Ramos (cell line): Measurements from ENCODE around the gene DACH1.
"Not testable (repeated sequence)": the region's sequence is repeated elsewhere in the genome, so short reads cannot be mapped to it uniquely, and the experiment has no call there.

Source experiments
- in situ Hi-C: fragments of 300-500 bp; cut with MboI; formaldehyde crosslinking; loops from one replicate; pipeline ENCODE4 v1.14.3; 2022; ENCODE audit warnings: low sequenced_read_pairs; ENCODE audit not compliant: unreplicated experiment

The DACH1 gene

DNA sequence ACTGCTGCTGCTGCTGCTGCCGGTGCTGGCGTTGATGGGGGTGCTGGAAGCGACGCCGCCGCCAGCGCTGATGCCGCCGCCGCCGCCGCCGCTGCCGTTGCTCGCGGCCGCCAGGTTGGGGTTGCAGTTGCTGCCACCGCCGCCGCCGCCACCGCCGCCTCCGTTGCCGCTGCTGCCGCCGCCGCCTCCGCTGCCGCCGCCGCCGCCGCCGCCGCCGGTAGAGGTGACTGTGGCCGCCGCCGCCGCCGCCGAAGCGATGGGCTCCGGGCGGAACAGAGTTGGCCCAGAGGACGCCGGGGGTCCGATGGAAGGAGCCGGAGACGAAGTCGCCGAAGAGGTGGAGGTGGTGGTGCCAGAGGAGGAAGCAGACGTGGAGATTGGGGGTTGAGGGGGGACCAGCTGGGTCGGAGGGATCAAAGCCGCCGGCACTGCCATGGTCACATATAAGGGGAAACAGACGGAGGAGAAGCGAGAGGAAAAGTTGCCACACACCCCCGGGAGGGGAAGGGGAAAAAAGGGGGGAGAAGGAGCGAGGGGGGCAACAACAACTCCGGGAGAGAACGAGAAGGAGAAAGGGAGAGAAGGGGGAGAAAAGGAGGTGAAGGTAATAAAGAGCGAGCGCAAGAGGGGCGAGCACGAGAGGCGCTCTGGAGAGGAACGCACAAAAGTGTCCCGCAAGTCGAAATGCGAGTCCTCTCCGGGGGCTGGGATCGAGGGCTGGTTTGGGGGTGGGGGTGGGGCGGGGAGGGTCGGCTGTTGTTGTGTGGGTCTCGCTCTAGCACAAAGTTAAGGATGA lies 471 bp downstream of the DACH1 start:
- in situ Hi-C loops, result no loop called here

DNA sequence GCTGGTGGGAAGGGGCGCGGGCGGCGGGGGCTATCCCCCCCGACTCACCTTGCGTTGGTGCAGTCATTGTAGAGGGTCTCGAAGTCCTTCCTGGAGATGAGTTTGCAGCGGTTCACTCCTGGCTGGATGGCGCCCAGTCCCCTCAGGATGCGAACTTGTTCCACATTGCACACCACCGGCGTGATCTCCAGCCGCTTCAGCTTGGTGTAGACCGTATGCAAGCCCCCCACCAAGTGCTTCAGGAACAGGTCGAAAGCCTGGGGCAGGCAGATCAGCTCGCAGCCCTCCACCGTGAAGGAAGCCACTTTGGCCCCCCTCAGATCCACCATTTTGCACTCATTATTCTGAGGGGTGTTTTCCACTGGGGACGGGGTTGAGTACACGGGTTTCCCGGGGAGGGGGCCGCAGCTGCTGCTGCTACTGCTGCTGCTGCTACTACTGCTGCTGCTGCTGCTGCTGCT lies 1.1 kb downstream of the DACH1 start:
- in situ Hi-C loops, result no loop called here

DNA sequence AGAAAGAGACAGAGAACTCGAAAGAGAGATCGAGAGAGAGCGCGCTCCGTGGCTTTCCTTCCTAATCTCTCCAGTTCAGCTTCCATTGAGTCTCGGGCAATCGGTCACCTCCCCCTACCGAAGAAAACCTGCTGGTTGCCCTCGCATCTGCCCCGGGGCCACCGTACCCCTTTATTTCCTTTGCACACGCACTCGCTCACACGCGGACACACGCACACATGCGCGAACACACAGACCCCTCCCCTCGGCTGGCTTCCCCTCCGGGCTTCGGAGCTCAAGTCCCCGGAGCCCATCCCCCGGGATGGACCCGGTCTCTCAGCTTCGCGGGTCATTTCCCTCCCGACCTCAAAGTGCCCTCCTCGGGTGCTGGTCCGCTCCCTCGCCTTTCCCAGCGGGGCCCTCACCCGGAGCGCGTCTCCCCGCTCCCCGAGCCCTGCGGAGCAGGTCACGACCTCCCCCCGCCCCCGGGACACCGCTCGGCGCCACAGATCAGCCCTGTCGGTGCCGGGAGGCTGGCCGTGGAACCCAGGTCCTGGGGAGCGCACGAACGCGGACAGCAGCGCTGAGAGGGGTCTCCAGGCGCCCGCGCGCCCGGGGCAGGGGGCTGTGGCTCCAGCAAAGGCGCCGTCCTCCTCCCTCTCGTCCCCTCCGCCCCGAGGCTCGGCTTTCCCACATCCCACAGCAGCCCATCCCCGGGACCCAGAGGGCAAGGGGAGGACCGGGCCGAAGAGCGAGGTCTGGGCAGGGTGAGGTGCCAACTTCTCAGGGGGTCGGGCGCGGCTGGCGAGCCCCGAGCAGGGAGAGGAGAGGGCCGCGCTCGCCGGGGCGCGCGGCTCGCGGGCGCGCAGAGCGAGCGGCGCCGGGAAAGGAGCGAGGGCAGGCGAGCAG lies 1.8 kb downstream of the DACH1 start:
- in situ Hi-C loops, result no loop called here

DNA sequence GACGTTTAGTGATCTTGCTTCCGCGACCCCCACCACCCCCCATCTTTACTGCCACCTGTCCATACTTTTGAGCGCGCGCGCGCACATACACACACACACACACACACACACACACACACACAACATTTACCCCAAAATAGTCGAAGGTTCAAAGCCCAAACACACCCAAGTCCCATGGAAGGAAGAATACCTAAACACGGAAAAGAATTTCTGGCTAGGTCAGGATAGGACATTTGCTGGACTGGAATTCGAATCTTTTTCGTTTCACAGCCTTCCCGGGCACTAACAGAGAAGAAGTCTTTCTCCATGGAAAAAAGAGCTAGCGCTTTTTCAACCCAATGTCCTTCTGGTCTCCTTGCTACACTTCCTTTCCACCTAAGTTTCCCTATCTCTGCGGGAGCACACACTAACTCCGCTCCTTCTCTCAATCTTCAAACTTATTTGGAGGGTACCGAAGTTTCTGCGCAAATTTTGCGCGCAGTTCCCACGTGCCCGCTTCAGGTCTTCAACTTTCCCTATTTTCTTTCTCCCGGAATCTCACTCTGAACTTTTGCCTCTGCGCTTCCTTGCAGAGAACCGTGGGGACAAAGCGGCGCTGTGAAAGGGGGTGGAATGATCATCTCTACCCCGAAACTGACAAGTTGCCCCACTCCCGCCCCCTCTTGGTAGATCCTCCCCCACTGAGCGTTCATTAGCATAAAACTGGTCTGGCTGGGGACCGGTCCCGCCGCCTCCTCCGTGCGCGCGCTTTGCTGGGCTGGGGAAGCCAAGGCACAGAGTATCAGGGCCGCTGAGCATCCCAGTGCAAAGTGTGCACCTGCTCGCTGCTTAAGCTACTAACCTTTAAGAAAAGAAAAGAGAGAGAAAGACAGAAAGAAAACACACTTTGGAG lies 2.7 kb downstream of the DACH1 start:
- in situ Hi-C loops, result no loop called here

DNA sequence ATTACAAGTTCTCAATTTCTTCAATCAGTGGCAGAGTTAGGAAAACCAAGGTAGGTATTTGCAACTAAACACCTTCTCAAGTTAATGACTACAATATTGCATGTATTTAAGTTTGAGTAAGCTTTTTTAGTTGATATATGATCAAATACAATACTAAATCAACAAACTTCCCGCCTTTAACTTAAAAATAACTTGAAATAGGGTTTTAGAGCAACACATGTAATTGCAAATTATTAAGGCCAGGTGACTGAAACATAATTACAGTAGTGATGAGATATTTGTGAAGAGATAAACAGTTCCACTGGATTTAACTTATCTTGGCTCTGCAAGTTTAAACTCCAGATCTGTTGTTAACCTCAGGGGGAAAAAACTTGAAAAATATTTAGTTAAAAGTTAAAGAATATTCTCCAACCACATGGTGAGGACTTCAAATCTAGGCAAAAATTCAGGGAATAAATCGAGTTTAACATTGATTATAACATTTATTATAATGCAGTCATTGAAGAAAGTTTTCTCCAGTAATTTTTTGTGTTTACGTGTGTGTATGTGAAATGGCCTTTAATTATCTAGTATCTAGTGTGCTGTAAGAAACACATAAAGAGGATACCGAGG lies 3.6 kb downstream of the DACH1 start:
- in situ Hi-C loops, result no loop called here

DNA sequence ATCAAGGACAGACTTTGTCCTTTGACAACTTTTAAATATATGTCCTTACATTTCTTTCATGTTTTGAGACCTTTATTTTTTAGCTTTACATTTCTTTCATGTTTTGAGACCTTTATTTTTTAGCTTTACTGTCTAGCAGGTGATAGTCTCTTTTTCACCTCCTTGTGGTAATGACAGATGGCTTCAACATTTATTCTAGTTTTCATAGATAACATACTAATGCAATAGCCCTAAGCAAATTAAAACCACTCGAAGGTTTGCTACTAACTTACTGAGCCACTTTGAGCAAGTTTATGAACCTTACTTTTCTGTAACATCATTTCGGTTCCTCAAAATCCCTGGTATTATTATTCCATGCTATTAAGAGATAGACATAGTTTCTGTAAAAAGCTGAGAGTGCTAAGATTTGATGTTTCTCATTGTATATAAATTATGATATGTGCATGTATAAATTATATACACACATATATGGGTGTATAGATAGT lies 4.5 kb downstream of the DACH1 start:
- in situ Hi-C loops, result no loop called here

DNA sequence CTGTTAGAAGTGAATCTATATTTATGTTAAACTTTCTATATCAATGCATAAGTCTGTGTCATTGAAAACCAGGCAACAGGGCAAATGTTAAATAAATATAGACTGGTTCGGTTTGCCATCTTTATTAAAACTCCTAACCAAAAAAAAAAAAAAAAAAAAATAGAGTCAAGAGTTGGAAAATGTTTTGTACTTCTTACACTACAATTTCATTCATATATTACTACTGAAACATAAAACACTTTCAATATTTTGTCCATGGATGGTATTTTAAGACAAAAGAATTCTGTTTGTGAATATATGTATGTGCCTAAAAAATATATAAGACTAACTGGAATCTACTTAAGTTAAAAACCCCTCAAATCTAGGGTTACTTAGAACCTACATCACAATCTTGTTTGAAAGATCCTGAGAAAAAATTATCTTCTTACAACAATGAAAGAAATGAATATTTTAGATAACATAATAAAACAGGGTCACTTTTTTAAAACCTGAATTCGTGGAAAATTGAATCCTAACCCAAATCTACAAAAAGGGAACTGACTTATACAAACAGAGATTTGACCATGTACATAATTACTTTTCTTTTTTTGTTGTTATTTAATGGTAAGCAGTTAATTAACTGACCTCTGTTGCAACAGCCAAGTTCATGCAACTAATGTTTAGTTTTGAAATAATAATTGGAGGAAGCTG lies 5.1 kb downstream of the DACH1 start:
- in situ Hi-C loops, result no loop called here

DNA sequence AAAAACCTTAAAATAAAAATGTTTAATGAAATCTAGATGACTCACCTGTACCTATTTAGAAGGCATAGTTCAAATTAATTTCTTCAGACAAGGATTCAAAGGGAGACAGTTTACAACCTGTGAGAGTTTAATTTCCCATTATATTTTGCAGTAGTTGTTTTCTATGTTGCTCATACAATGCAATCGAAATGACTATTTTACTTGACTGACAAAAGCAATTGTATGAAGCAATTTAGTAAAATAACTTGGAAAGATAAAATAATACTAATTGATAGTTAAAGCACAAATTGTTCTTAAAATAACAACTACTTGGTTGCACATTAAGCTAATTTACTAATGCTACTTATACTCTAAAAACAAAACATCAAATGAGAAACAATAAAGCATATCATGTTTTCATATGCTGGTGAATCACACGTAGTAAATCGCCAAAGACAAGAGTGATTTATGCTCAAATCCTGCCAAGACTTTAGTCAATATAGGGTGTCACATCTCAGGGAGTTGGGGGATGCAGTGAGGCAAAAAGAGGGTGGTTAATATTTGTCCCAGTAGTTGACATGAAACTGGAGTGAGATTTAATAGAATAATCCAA lies 6.4 kb downstream of the DACH1 start:
- in situ Hi-C loops, result no loop called here

DNA sequence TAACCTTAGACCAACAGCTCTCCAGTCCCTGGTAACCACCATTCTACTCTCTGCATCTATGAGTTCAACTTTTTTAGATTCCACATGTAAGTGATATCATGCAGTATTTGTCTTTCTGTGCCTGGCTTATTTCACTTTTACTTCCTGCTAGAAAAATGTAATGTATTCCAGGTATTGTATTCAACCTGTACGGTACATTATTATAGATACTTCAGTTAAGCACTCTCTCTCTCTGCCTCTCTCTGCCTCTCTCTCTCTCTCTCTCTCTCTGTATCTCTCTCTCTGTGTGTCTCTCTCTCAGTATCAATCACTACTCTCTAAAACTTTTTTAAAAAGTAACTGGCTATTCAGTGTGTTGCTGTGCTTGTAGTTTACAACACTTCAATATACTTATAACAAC lies 8.4 kb downstream of the DACH1 start:
- in situ Hi-C loops, result no loop called here

DNA sequence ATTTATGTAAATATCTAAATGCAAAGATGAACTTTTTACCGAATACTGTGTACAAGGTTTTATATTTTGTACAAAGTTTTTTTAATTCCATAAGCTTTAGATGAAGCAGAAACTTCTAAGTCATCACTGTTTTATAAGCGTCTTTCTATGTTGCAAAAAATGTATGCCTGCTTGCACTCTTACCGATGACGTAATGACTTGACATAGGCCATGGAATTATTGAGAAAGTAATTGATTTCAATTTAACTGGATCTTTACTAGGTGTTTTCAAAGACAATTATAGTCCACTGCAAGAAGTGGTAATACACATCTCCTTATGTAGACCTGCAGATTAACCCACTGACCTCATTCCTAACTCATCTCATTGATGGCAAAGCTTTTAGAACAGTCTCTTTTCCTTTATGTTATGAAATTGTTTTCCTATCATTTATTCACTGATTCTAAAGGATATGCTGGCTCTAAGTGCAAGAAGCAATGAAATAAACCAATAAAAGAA lies 10.4 kb downstream of the DACH1 start:
- in situ Hi-C loops, result no loop called here

DNA sequence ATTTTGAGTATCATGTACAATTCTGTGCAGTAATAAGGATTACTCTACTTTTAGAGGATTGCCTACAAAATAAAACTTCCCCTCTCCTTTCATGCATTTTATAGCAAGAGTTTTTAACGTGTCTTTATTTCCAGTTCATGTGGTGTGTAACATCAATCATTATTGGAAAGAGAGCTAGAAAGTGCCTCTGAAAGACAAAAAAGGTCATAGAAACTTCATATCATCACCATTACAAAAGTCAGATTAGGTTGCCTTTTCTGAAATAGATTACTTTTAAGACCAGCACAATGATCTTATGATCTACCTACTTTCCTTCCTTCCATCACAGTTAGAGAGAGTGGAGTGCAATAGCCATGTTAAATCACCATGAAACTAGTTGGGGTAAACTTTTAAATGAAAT lies 12.6 kb downstream of the DACH1 start:
- in situ Hi-C loops, result no loop called here

DNA sequence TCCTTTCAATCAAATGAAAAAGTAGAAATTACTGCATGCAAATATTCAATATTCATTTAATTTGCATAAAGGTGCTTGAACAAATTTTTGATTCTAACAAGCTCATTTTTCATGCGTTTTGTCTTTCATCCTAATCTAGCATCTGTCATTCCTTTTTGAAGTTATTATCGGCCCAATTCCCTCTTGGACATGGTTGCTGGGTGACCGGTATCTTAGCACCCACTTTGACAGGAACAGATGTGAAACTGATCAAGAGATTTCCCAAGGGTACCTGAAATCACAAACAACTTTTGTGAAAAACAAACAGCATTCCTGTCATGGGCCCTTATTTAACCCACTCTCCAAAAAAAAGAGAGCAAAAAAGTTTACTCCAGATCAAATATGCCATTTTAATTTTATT lies 13.3 kb downstream of the DACH1 start:
- in situ Hi-C loops, result no loop called here

DNA sequence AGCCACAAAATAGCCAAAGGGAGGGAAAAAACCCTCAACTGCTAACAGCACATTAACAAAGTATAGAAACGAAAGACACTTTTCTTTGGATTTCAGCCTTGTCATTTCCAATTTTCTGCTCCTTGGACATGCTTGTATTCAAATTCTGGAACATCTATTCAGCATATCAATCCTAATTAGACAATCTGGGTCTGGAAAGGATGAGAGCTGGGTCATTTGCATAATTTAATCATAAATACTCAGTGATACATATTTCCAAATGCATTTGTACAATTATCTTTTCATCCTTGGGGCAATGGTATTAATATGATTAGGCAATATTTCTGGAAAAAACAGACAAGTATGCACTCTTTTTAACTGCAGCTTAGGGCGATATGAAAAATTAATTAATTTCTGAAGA lies 14.3 kb downstream of the DACH1 start:
- in situ Hi-C loops, result no loop called here

DNA sequence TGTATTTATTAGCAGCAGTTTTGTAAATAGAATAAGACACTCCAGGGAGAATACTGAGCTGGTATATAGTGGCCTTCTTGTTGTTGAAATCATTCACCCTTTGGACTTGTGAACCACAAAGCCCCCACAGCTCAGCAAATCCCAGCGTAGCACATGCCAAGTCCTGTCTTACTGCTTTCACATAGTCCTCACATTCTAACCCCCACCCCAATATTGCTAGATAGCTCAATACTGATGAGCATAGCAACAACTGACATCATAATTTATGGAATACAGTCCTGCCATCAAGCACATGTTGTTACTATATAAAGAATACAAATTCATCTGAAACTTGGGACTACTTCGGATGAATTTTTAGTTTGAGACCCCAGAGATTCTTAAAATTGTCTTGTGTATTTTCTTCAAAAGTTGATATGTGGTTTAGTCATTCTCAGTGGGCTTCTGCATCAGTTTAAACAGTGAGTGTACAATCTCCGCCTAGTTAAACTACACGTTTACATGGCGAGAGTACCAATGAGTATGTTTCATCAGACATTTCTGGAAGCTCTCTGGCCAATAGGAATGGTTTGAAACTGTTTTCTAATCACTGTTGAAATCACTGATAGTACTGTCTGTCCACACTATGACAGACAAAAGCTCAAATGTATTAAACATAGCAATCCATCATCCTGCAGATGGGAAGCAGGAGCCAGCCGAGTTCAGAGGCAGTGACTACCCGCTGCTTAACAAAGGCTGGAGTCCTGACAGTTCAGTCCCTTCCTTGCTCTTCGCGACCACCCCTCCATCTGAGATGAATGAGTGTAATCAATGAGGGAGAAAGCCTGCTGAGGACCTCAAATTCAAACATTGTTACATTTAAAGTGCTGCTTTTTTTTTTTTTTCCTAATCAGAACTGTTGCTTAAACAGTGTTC lies 15.2 kb downstream of the DACH1 start:
- in situ Hi-C loops, result no loop called here

DNA sequence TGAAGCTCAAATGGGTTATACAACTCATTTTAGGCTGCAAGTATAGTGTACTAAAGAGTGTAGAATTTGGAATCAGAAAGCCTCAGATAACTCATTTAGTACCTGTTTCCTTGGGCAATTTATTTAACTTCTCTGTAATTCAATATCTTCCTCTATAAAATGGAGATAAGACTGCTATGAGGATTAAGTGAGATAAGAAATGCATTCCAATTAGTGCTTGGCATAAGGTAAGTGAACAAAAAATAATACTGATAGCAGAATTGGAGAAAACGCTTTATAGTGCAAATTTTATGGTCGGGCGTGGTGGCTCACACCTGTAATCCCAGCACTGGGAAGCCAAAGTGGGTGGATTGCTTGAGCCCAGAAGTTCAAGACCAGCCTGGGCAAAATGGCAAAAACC lies 25.0 kb downstream of the DACH1 start:
- in situ Hi-C loops, result no loop called here

DNA sequence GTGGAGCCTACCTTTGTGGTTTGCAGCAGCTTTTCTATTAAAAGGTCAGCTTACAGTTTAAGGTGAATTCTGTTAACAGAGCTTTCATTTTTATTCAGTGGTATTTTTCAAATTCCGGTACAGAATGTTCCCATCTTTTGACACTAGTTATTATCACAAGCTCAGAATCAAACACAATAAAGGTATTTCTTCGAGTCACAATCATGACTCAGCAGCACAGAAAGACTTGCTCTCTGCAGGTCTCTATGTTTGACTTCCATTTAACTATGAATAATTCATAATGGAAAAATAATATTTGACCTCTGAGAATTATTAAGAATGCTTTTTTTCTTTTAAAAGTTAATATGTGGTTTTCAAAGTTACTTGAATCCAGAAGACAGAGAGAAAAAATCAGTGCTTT lies 28.2 kb downstream of the DACH1 start:
- in situ Hi-C loops, result no loop called here

DNA sequence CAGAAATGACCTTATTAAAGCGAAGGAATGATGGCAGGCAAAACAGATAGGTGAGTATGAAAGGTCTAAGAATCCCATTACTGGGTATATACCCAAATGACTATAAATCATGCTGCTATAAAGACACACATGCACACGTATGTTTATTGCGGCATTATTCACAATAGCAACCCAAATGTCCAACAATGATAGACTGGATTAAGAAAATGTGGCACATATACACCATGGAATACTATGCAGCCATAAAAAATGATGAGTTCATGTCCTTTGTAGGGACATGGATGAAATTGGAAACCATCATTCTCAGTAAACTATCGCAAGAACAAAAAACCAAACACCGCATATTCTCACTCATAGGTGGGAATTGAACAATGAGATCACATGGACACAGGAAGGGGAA lies 29.4 kb downstream of the DACH1 start:
- in situ Hi-C loops, result not testable (repeated sequence)

DNA sequence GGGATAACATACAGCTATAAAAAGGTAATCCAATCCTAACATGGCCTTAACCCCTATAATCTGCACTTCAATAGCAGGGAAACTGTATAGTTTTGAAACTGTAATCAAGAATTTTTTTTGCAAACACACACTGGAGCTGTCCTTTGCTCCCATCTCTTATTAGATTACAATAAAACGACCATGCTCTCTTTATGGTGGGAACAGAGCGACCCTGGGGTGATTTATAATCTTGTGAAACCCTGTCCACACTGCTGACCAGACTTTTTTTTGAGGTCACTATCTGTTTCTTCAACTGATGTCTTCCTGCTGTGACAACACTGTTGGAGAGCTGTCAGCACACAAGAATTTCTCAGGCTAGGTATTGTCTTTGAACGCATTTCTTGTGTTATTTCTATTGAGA lies 35.3 kb downstream of the DACH1 start:
- in situ Hi-C loops, result no loop called here
